ENCODE results near the gene SAFB2. TPM values are rescaled to one million over a fixed set of nuclear protein-coding genes. Genes with fewer than 3 reads are reported as not detected.

SAFB2 gene
- total and polyA plus RNA-seq, 9 of the 15 experiments (the other 6 are each of a cell fraction or from before 2014, with no cell fraction given): 4.5 to 103 (median 47.3) TPM

DNA sequence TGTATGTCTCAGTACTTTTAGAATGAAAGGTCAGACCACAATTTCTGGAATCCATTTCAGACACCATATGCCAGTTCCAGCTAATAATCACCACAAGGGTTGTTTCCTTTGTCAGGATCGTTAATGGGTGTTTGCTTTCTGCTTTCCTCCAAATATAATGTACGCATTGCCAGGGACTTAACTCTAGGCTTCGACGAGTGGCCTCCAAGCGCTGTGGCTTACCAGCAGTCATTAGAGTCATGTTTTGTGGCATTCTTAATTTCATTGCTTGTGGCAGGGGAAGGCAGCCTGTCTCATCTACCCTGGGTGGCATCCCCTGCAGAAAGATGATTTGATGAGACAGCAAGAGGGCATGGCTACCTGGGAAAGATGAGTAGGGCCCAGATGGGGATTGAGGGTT is 22.8 kb upstream of the SAFB2 start:
- intact Hi-C loops (cut with micrococcal nuclease) (no loop called here), in situ Hi-C loops (cut with MboI) (no loop called here)
- ATAC-seq (no peak), DNase-seq (ENCODE audit: extremely low read depth in 1 of 4, low spot score in 3 of 4) (no peak), FAIRE-seq (no peak)
- H4K20me1 ChIP-seq (replicated peaks; ENCODE audit: control insufficient read depth, insufficient read depth, low read length): peaks cover 29% of the 10 kb centered on the region
- peaks cover 66% of the 10 kb centered on the region for H3K79me2 ChIP-seq (ENCODE audit: control insufficient read depth, insufficient read depth, low read length)
- no peaks in the 10 kb centered on the region for H3K27me3 ChIP-seq (ENCODE audit: control insufficient read depth in 2 of 2, insufficient read depth in 2 of 2, low read length in 2 of 2)
- no peak overlapping the region for H2AFZ ChIP-seq (ENCODE audit: low read depth, low read length)
- WGBS (ENCODE audit: insufficient coverage, low coverage, missing lambda C conversion rate): 91% methylated on average over 5 of the region's 5 CpGs
- POLR2A ChIA-PET: interaction anchor here (0.9 kb wide), 3 partner anchors 10 to 12 kb away, joined by 3 to 4 read pairs (median 3); no protein-coding TSS in a partner anchor
- no peak overlapping the region for H3K4me3 ChIP-seq
- no peak overlapping the region for H3K27ac ChIP-seq (ENCODE audit: extremely low read depth, low read depth, low read length)
- CTCF ChIA-PET (ENCODE audit: low intra/inter-chr PET ratio): no interaction called here
- no TSS peak for BruUV-seq (replicated peaks)
- no peaks in the 10 kb centered on the region for H3K4me1 ChIP-seq (replicated peaks in 1 of 2; ENCODE audit: control insufficient read depth in 2 of 2, insufficient read depth in 2 of 2, low read length in 2 of 2)
- no peak overlapping the region for H3K4me2 ChIP-seq (ENCODE audit: insufficient read depth, low read length)
- TF ChIP-seq CSDE1 (IDR thresholded peaks at IDR 0.05): no peak
- no peak for TF ChIP-seq SRSF7 (optimal IDR thresholded peaks at IDR 0.05; ENCODE audit: low read depth, low read length)
- no peak for TF ChIP-seq IFI16 (CRISPR knock-in tag; IDR thresholded peaks at IDR 0.05)
- TF ChIP-seq ARID1B (IDR thresholded peaks at IDR 0.05): no peak
- TF ChIP-seq POLR3A (IDR thresholded peaks at IDR 0.05; ENCODE audit: borderline replicate concordance, extremely low read depth, insufficient read depth, insufficient read length): no peak
- TF ChIP-seq, protein P1, sequence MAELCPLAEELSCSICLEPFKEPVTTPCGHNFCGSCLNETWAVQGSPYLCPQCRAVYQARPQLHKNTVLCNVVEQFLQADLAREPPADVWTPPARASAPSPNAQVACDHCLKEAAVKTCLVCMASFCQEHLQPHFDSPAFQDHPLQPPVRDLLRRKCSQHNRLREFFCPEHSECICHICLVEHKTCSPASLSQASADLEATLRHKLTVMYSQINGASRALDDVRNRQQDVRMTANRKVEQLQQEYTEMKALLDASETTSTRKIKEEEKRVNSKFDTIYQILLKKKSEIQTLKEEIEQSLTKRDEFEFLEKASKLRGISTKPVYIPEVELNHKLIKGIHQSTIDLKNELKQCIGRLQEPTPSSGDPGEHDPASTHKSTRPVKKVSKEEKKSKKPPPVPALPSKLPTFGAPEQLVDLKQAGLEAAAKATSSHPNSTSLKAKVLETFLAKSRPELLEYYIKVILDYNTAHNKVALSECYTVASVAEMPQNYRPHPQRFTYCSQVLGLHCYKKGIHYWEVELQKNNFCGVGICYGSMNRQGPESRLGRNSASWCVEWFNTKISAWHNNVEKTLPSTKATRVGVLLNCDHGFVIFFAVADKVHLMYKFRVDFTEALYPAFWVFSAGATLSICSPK (IDR thresholded peaks at IDR 0.05; ENCODE audit: borderline replicate concordance): no peak
- no peak for TF ChIP-seq HDAC8 (tag; IDR thresholded peaks at IDR 0.05)
- TF ChIP-seq MCM7 (IDR thresholded peaks at IDR 0.05): no peak
- no peak for TF ChIP-seq PTBP1 (IDR thresholded peaks at IDR 0.05; ENCODE audit: low read depth, low read length)
- TF ChIP-seq MAFK (IDR thresholded peaks at IDR 0.05; ENCODE audit: low read length): no peak
- TF ChIP-seq CBX5 (IDR thresholded peaks at IDR 0.05; ENCODE audit: borderline replicate concordance, low read depth): no peak
- TF ChIP-seq GTF2F1 (IDR thresholded peaks at IDR 0.05; ENCODE audit: low read depth, low read length): no peak
- TF ChIP-seq ZNF282 (CRISPR knock-in tag; IDR thresholded peaks at IDR 0.05): no peak
- TF ChIP-seq NRF1 (conservative IDR thresholded peaks at IDR 0.05 in 1 of 2, IDR thresholded peaks at IDR 0.05 in 1 of 2): no peak
- no peak for TF ChIP-seq KDM1A (IDR thresholded peaks at IDR 0.05)
- TF ChIP-seq ZNF239 (CRISPR knock-in tag; IDR thresholded peaks at IDR 0.05): no peak
- no peak for TF ChIP-seq SIX5 (IDR thresholded peaks at IDR 0.05; ENCODE audit: borderline replicate concordance in 1 of 2, insufficient read depth in 1 of 2, low read depth in 1 of 2, low read length in 2 of 2)
- no peak for TF ChIP-seq BRD4 (IDR thresholded peaks at IDR 0.05)
- peaks cover 89% of the 10 kb centered on the region for H3K36me3 ChIP-seq (ENCODE audit: control insufficient read depth, insufficient read depth, low read length)
- no peak overlapping the region for H3K9ac ChIP-seq (ENCODE audit: insufficient read depth in 1 of 2, low read depth in 2 of 2, low read length in 2 of 2)
- H3K9me1 ChIP-seq (ENCODE audit: control insufficient read depth, insufficient read depth, low read length): peaks cover 8% of the 10 kb centered on the region
- no peaks in the 10 kb centered on the region for H3K9me3 ChIP-seq (replicated peaks; ENCODE audit: control insufficient read depth, insufficient read depth, low read depth, low read length)

Measured in K562 (cell line).